ENCODE data around the gene HARBI1. TPM values are rescaled to one million over a fixed set of nuclear protein-coding genes. Genes with fewer than 3 reads are reported as not detected.
"Not testable (repeated sequence)": the region's sequence is repeated elsewhere in the genome, so short reads cannot be mapped to it uniquely, and the experiment has no call there.

Gene HARBI1
- total RNA-seq, 1 donor from 2014 or later, result 4.3 TPM

- intact Hi-C loops (cut with DNase I), result no loop called here
- ATAC-seq (peak; percentile 54), DNase-seq (ENCODE audit: low spot score) (no peak)
Measured at GRCh38 chr11:46600194-46600960, 16.6 kb downstream of the HARBI1 start.

GRCh38 chr11:46599340-46600193, 17.5 kb downstream of the HARBI1 start:
- intact Hi-C loops (cut with DNase I), result no loop called here
- DNase-seq (ENCODE audit: low spot score) (no peak), ATAC-seq (peak; percentile 92)

- intact Hi-C loops (cut with DNase I), result no loop called here
- ATAC-seq, result no peak
- no peak for DNase-seq (ENCODE audit: low spot score)
Measured at GRCh38 chr11:46597609-46598219, 19.3 kb downstream of the HARBI1 start.

- ATAC-seq, result no peak
- intact Hi-C loops (cut with DNase I), result no loop called here
- no peak for DNase-seq (ENCODE audit: low spot score)
Measured at GRCh38 chr11:46597155-46597554, 19.9 kb downstream of the HARBI1 start.

DNA sequence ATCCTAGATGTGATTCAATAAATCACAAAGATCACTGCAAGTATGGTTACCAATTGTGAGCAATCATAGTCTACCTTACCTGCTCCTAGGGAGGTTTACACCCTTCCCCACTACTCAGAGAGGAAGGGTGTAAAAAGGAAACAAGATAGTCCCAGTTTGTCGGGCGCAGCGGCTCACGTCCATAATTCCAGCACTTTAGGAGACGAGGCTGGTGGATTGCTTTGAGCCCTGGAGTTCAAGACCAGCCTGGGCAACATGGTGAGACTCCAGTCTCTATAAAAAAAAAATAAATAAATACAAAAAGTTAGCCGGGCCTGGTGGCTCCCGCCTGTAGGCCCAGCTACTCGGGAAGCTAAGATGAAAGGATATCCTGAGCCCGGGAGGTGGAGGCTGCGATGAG, 22.2 kb downstream of the HARBI1 start:
- ATAC-seq, result no peak
- intact Hi-C loops (cut with DNase I), result no loop called here

DNA sequence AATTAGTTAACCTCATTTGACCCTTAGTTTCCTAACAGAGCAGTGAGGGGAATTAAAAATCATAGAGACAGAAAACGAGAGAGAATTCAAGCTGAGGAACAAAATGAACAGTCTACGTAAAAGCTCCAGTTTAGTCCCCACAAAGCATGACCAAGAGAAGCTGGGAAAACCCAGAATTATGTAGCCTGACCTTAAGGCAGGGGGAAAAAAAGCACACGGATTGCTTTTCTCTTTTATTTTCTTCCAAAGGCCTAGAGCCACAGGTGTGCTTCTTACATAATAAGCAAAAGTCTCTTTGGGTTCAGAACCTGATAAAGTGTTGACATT, 22.7 kb downstream of the HARBI1 start:
- DNase-seq (ENCODE audit: low spot score), result no peak
- intact Hi-C loops (cut with DNase I), result no loop called here
- no peak for ATAC-seq

More for the DNA sequence above, 22.2 kb downstream of the HARBI1 start:
- no peak for DNase-seq (ENCODE audit: low spot score)

DNA sequence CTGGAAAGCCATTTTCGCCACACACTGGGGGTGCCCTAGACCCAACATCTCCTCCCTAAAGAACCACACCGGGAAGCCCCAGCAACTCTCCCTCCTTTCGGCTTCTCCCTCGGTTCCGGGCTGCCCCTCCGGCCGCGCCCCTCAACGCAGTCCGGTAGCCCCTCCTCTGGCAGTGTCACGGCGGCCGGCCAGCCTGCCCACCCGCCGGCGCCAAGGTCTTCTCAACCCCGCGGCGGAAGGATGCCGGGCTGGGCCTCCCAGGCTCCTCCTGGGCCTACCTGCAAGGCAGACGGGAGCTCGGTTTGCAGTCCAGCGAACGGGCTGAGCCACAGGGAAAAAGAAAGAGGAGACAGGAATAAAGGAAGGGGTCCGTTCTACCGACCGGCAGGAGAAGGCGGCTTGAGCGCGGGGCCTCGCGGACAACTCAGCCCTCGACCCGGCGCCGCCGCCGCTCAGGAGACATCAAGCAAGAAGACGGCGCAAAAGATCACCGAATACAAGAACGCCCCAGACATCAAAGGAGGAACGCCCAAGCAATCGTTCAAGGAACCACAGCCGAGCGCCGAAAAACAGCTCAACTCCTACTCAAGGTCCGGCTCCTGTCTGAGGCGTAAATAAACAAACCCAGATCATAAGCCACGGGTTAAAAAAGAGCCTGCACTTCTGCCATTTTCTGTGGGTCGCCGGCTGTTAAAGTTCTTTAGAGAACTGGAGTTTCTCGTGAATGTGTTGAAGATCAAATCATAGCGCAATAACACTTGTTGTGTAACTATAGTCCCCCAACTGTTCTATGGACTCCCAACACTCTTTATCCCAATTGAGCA, 23.3 kb downstream of the HARBI1 start, which contains the start of gene AMBRA1:
Gene AMBRA1, minus strand, starts transcription at position 474 of the 824 bp plus-strand sequence. CDS start 45,643 bp downstream, outside the sequence.
- intact Hi-C loops (cut with DNase I), result no loop called here
- peak; percentile 94 for ATAC-seq

DNA sequence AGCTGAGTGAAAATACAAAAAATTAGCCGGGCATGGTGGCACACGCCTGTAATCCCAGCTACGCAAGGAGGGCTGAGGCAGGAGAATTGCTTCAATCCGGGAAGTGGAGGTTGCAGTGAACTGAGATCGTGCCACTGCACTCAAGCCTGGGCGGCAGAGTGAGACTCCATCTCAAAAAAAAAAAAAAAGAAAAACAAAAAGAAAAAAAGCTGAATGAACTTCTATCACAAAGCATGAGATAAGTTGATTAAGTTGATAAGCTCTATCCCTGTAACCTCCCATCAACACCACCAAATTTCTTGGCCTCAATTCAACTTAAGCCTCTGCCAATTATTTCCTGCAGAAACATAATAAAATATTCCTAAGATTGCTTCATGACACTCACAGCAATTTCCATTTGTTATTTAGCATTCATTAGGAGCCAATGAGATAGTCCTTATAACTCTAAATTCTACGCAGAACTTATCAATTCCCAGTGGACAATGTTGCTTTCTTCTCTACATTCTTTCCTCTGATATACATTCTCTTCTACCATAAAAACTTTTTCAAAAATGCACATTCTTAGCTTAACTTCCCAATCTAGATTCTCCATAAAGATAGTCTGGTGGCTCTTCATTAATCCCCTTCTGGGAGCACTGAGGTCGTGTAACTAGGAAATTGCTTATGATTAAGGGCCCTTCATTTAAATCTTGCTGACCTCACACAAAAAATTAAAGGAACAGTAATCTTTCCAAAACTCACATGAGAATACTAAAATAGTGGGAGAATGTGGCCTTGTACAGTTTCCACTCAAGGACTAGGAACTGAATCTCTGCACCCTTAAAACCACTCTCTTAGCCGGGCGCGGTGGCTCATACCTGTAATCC, 26.1 kb downstream of the HARBI1 start:
- intact Hi-C loops (cut with DNase I), result no loop called here
- ATAC-seq, result no peak
- DNase-seq (ENCODE audit: low spot score), result no peak

More for the DNA sequence above, 23.3 kb downstream of the HARBI1 start, which contains the start of gene AMBRA1:
- DNase-seq (ENCODE audit: low spot score), result peak; percentile 85

DNA sequence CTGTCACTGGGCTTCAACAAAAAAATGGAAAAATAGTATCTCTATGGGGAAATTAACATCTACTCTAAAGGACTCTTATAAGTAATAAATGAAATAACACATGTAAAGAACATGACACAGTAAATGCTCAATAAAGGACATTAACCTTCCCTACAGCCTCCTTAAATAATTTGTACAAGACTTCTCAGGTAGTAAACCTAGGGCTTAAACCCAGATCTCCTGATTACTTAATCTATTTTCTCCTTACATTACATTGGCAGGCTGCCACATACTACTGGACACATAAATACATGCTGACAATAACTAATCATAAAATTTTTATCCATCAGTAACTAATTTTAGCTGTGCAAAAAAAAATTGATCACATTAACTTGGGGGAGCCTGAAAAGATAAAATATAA, 28.1 kb downstream of the HARBI1 start:
- ATAC-seq (no peak), DNase-seq (ENCODE audit: low spot score) (no peak)
- intact Hi-C loops (cut with DNase I), result no loop called here

DNA sequence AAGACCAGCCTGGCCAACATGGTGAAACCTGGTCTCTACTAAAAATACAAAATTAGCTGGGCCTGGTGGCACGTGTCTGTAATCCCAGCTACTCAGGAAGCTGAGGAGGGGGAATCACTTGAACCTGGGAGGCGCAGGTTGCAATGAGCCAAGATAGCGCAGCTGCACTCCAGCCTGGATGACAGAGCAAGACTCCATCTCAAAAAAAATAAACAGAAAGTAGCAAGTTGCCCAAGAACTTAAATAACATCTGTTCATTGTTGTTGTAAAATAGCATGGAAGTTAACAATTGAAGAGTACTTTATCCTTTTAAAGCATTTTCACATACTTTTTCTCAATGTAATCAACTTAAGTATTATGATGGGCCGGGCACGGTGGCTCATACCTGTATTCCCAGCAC, 28.9 kb downstream of the HARBI1 start:
- intact Hi-C loops (cut with DNase I), result no loop called here
- ATAC-seq (no peak), DNase-seq (ENCODE audit: low spot score) (no peak)

DNA sequence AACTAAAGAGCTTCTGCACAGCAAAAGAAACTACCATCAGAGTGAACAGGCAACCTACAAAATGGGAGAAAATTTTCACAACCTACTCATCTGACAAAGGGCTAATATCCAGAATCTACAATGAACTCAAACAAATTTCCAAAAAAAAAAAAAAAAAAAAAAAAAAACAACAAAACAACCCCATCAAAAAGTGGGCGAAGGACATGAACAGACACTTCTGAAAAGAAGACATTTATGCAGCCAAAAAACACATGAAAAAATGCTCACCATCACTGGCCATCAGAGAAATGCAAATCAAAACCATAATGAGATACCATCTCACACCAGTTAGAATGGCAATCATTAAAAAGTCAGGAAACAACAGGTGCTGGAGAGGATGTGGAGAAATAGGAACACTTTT, 33.5 kb downstream of the HARBI1 start:
- ATAC-seq; DNase-seq (ENCODE audit: low spot score); intact Hi-C loops (cut with DNase I): not testable (repeated sequence)

DNA sequence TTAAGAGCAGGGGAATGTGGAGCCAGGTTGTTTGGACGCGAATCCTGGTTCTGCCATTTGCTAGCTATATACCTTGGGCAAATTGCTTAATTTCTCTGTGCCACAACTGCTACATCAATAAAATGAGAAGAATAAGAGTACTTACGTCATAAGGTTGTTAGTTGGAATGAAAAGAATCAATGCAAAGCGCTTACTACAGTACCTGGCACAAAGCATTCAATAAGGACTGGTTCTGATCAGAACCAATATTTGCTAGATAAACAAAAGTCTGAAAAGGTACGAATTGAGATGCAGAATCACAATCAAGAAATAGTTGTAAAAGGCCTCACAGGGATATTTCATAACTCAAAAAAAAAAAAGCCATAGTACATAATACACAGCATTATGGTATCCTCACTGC, 34.4 kb downstream of the HARBI1 start:
- intact Hi-C loops (cut with DNase I), result no loop called here
- ATAC-seq (no peak), DNase-seq (ENCODE audit: low spot score) (no peak)

DNA sequence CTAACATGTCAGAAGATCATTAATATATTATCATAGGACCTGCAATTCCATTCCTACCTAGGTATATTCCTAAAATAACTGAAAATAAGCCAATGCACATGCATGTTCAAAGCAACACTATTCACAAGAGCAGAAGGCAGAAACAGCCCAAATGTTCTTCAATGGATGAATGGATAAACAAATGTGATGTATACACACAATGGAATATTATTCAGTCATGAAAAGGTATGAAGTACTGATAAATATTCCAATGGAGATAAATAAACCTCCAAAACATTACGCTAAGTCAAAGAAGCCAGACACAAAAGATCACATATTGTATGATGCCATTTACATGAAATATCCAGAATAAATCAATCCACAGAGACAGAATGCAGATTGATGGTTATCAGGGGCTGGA, 40.0 kb downstream of the HARBI1 start:
- no peak for DNase-seq (ENCODE audit: low spot score)
- intact Hi-C loops (cut with DNase I), result no loop called here

GRCh38 chr11:46574656-46575055, 42.4 kb downstream of the HARBI1 start:
- intact Hi-C loops (cut with DNase I), result no loop called here
- DNase-seq (ENCODE audit: low spot score), result no peak
- ATAC-seq, result no peak

More for the DNA sequence above, 40.0 kb downstream of the HARBI1 start:
- ATAC-seq, result no peak

DNA sequence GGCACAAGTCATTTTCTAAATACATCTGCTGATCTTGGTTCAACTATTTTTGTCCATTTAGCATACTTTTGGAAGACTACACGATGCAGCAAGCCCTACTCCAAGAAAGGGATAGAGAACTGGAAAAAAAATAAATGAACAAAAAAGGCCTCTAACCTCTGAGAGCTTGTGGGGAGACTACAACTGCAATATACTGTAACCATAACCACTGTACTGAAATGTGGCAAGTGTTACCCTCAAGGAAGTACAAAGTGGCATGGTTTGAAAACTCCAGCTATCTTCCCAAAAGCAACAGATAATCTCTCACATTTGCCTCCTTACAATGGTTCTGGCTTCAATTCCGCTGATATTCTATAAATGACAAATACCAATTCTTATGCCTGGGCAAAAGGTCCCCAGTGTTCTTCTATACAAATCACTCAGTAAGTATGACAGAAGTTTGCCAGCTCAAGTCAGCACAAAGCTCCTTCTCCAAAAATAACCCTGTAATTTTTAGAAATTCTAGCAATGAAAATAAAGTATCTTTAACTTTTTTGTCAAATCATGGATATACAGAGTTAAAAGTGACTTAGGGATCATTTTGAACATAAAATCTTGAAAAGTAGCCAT, 46.1 kb downstream of the HARBI1 start:
- no peak for DNase-seq (ENCODE audit: low spot score)
- intact Hi-C loops (cut with DNase I), result no loop called here
- no peak for ATAC-seq

- DNase-seq (ENCODE audit: low spot score) (no peak), ATAC-seq (no peak)
- intact Hi-C loops (cut with DNase I), result no loop called here
Measured at GRCh38 chr11:46565232-46565840, 51.7 kb downstream of the HARBI1 start.

- intact Hi-C loops (cut with DNase I), result no loop called here
- ATAC-seq (no peak), DNase-seq (ENCODE audit: low spot score) (no peak)
Measured at GRCh38 chr11:46564459-46564858, 52.6 kb downstream of the HARBI1 start.

All from sciatic nerve (tissue), 2 donors.